Upper lobe of left lung (tissue), 6 donors: ENCODE data around the gene TMEM121. TPM values are rescaled to one million over a fixed set of nuclear protein-coding genes. Genes with fewer than 3 reads are reported as not detected.
"Not testable (repeated sequence)": the region's sequence is repeated elsewhere in the genome, so short reads cannot be mapped to it uniquely, and the experiment has no call there.

Experiments used
- ATAC-seq, 2 donors: fragments of 200-7000 bp; cut with Tn5 transposase; one replicate each; pipeline ENCODE4 v1.9.1; 2022; ENCODE audit warnings: mild to moderate bottlenecking in 2 of 2, moderate library complexity in 2 of 2; ENCODE audit not compliant: low FRiP score in 2 of 2
- DNase-seq, 2 donors: peaks; one replicate each; pipeline ENCODE4 v3.0.0-alpha.2; 2019 to 2020
- H3K27ac ChIP-seq, 4 donors: fragments of 200-600 bp; sonication (generic); one replicate each; pipeline ENCODE4 v1.5.1; 2016 to 2019
- H3K27me3 ChIP-seq, 4 donors: fragments of 200-600 bp; sonication (generic); one replicate each; pipeline ENCODE4 v1.5.1; 2017 to 2019
- H3K36me3 ChIP-seq, 4 donors: fragments of 200-600 bp; sonication (generic); one replicate each; pipeline ENCODE4 v1.5.1; 2016 to 2019
- H3K4me1 ChIP-seq, 4 donors: fragments of 200-600 bp; sonication (generic); one replicate each; pipeline ENCODE4 v1.5.1; 2018 to 2019
- H3K4me3 ChIP-seq, 4 donors: fragments of 200-600 bp; sonication (generic); one replicate each; pipeline ENCODE4 v1.5.1; 2017 to 2019; ENCODE audit warnings: mild to moderate bottlenecking in 2 of 4, moderate library complexity in 1 of 4
- H3K9me3 ChIP-seq, 4 donors: fragments of 200-600 bp; sonication (generic); one replicate each; pipeline ENCODE4 v1.5.1; 2018 to 2019
- EP300 ChIP-seq, 4 donors: sonication (generic); formaldehyde crosslinking; IDR thresholded peaks; one replicate each; pipeline ENCODE4 v1.5.1; 2017; ENCODE audit warnings: antibody characterized with exemption in 4 of 4, control low read depth in 2 of 4
- POLR2A ChIP-seq, 4 donors: fragments of 450-650 bp; IDR thresholded peaks; one replicate each; pipeline ENCODE4 v1.5.1; 2016 to 2017; ENCODE audit warnings: antibody characterized with exemption in 4 of 4, mild to moderate bottlenecking in 2 of 4
- POLR2AphosphoS5 ChIP-seq, 2 donors: sonication (generic); formaldehyde crosslinking; IDR thresholded peaks; one replicate each; pipeline ENCODE4 v1.5.1; 2017; ENCODE audit warnings: antibody characterized with exemption in 2 of 2
- WGBS, 2 donors: methylation state at CpG; one replicate each; pipeline ENCODE4 v1.1.5; 2017 to 2018; 5-methylcytosine and 5-hydroxymethylcytosine counted together
- total RNA-seq, 6 donors: library from RNA; depleted of rRNA in 4 of 6; stranded (reverse); fragments of >200 nt in 4 of 6; gene quantifications; one replicate each; pipeline versions ENCODE4 v1.1.0 to v1.2.1, GENCODE V29; 2016 to 2021
- TF ChIP-seq, protein P1 (sequence below), 6 experiments: fragments of 450-650 bp in 4 of 6; fragments of 200-600 bp in 2 of 6; sonication (generic) in 2 of 6; IDR thresholded peaks; one replicate each; pipeline ENCODE4 v1.5.1; 2016 to 2019; ENCODE audit warnings: antibody characterized with exemption in 6 of 6
- donor health status: DM: no; HTN: no; CAD: no; lungs with moderate emphysema.
- donor health status: DM: no; HTN: yes; CAD: no; lungs with severe emphysema.

The TMEM121 gene
- total RNA-seq, 6 donors from 2014 or later: 0.69 to 4.6 (median 3.8) TPM; not detected in 1

GRCh38 chr14:105567164-105568103, 41.1 kb downstream of the TMEM121 start:
- DNase-seq, H3K9me3 ChIP-seq, H3K27me3 ChIP-seq, H3K4me3 ChIP-seq, H3K4me1 ChIP-seq, ATAC-seq, H3K36me3 ChIP-seq: not testable (repeated sequence)
- H3K27ac ChIP-seq: peak overlapping the region in 1 of 4 donors; percentile 35
- WGBS, 2 donors: 82 to 87% methylated on average over 19 to 20 of the region's 20 CpGs

GRCh38 chr14:105568140-105568843, 41.9 kb downstream of the TMEM121 start:
- WGBS, 2 donors: 60 to 66% methylated on average over 10 of the region's 18 CpGs
- H3K9me3 ChIP-seq, DNase-seq, H3K4me3 ChIP-seq, H3K27ac ChIP-seq, H3K27me3 ChIP-seq, H3K4me1 ChIP-seq, H3K36me3 ChIP-seq: not testable (repeated sequence)
- ATAC-seq: peak in 1 of 2 donors; percentile 63

DNA sequence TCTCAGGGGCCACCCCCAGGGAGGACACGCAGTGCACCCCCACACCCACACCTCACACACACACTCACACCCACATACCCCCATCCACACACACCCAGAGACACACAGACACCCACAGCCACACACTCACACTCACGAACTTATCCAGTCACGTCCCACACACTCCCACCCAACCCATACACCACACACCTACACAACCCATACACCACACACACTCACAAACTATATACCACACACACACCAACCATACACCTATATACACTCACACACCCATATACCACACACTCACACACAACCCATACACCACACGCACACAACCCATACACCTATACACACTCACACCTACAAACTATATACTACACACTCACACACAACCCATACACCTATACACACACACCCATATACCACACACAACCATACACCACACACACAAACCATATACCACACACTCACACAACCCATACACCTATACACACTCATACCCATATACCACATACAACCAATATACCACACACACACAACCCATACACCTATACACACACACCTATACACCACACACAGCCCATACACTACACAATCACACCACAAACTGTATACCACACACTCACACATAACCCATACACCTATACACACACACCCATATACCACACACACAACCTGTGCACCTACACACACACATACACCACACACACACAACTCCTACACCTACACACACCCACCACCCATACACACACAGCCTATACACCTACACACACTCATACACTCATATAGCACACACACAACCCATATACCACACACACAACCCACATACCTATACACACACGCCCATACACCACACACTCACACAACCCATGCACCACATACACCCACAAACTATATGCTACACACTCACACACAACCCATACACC, 42.7 kb downstream of the TMEM121 start:
- no peak for DNase-seq
- TF ChIP-seq POLR2A (IDR thresholded peaks at IDR 0.05): no peak
- TF ChIP-seq EP300 (IDR thresholded peaks at IDR 0.05): no peak
- TF ChIP-seq POLR2AphosphoS5 (IDR thresholded peaks at IDR 0.05): no peak
- TF ChIP-seq, protein P1, sequence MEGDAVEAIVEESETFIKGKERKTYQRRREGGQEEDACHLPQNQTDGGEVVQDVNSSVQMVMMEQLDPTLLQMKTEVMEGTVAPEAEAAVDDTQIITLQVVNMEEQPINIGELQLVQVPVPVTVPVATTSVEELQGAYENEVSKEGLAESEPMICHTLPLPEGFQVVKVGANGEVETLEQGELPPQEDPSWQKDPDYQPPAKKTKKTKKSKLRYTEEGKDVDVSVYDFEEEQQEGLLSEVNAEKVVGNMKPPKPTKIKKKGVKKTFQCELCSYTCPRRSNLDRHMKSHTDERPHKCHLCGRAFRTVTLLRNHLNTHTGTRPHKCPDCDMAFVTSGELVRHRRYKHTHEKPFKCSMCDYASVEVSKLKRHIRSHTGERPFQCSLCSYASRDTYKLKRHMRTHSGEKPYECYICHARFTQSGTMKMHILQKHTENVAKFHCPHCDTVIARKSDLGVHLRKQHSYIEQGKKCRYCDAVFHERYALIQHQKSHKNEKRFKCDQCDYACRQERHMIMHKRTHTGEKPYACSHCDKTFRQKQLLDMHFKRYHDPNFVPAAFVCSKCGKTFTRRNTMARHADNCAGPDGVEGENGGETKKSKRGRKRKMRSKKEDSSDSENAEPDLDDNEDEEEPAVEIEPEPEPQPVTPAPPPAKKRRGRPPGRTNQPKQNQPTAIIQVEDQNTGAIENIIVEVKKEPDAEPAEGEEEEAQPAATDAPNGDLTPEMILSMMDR (IDR thresholded peaks at IDR 0.05): no peak
- Histone ChIP-seq H3K4me1 (no peaks in the 10 kb centered on the region), H3K36me3 (no peaks in the 10 kb centered on the region), H3K4me3 (no peak overlapping the region), H3K27ac (no peak overlapping the region), H3K9me3 (no peaks in the 10 kb centered on the region), H3K27me3 (no peaks in the 10 kb centered on the region)
- no peak for ATAC-seq
- WGBS, 2 donors: 94 to 97% methylated on average over 3 to 4 of the region's 5 CpGs

- no peak for ATAC-seq
- Histone ChIP-seq H3K4me1 (no peaks in the 10 kb centered on the region), H3K27ac (no peak overlapping the region), H3K9me3 (no peaks in the 10 kb centered on the region), H3K27me3 (no peaks in the 10 kb centered on the region), H3K4me3 (no peak overlapping the region), H3K36me3 (no peaks in the 10 kb centered on the region)
- WGBS, 2 donors: 97 to 100% methylated on average over 1 of the region's 1 CpG
- DNase-seq: no peak
- TF ChIP-seq POLR2AphosphoS5 (IDR thresholded peaks at IDR 0.05): no peak
- TF ChIP-seq, protein P1 (IDR thresholded peaks at IDR 0.05): no peak
- no peak for TF ChIP-seq POLR2A (IDR thresholded peaks at IDR 0.05)
- no peak for TF ChIP-seq EP300 (IDR thresholded peaks at IDR 0.05)
Observed at GRCh38 chr14:105570482-105570881, 44.1 kb downstream of the TMEM121 start.

DNA sequence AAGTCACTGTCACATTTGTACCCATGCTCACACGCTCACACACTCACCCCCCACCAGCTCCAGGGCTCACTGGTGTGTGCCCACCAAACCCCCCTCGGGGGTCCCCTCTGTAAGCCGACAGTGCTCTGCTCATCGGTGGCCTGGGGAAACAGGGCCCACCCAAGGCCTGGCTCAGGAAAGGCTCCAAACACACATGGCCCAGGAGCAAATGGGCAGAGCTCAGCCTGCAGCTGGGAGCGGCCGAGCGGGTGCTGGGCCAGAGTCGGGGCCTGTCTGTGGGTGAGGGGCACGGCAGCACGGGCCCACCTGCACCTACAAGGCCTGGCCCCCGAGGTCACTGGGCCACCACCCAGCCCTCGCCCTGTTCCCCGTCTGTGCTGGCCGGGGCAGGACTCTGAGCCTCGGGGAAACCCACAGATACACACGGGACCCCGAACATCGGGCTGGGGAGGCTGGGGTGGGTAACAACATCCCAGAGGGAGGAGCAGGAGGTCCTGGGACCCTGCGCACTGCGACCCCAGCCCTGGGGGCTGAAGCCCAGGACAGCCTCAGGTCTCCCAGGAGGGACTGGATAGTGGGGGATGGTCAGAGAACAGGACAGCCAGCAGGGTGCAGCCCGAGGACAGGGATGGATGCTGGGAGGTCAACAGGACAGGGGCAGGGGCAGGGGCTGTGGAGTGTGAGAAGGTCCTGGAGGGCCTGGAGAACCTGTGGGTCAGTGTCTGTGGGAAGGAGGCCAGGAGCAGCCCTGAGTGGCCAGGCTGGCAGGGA, 45.0 kb downstream of the TMEM121 start:
- WGBS, 2 donors: 72 to 75% methylated on average over 6 to 10 of the region's 21 CpGs
- not testable (repeated sequence) for ATAC-seq

DNA sequence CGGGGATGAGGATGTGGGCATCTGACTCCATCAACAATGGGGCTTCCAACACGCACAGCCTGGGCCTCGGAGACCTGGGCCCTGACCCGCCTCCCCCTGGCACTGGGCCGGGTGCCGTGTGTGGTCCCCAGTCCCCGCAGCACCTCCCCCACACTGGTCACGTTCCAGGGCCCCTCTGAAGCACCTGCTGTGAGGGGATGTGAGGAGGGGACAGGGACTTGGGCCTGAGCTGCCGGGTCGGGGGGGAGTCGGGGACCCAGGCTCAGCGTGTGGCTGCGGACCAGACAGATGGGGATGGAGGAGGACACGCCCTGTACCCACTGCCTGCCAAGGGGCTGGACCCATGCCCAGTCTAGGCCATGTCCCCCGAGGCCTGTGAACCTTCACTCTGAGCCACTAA, 45.7 kb downstream of the TMEM121 start:
- no CpG with 5 or more reads among the region's 15 CpGs for WGBS, 2 donors
- not testable (repeated sequence) for H3K4me3 ChIP-seq, DNase-seq, ATAC-seq, H3K27ac ChIP-seq, H3K9me3 ChIP-seq, H3K4me1 ChIP-seq, H3K27me3 ChIP-seq, H3K36me3 ChIP-seq

More for the DNA sequence above, 45.0 kb downstream of the TMEM121 start:
- H3K27ac ChIP-seq, H3K4me3 ChIP-seq, H3K27me3 ChIP-seq, H3K9me3 ChIP-seq, DNase-seq, H3K4me1 ChIP-seq, H3K36me3 ChIP-seq: not testable (repeated sequence)

- WGBS, 2 donors: 80 to 88% methylated on average over 5 to 13 of the region's 15 CpGs
- H3K36me3 ChIP-seq, H3K27me3 ChIP-seq, H3K4me3 ChIP-seq, DNase-seq, H3K4me1 ChIP-seq, H3K27ac ChIP-seq, H3K9me3 ChIP-seq, ATAC-seq: not testable (repeated sequence)
Observed at GRCh38 chr14:105573841-105574240, 47.5 kb downstream of the TMEM121 start.

GRCh38 chr14:105574411-105574810, 48.0 kb downstream of the TMEM121 start:
- H3K4me1 ChIP-seq, H3K36me3 ChIP-seq, DNase-seq, H3K9me3 ChIP-seq, H3K27ac ChIP-seq, H3K27me3 ChIP-seq, H3K4me3 ChIP-seq: not testable (repeated sequence)
- peak in 1 of 2 donors; percentile 41 for ATAC-seq
- no CpG with 5 or more reads among the region's 17 CpGs for WGBS, 2 donors
